ENCODE measurements around the gene USP6NL. TPM values are rescaled to one million over a fixed set of nuclear protein-coding genes. Genes with fewer than 3 reads are reported as not detected.

USP6NL gene
- total RNA-seq, 1 experiment from 2014 or later = 24.6 TPM

- Histone ChIP-seq H3K4me1 (ENCODE audit: control insufficient read depth in 1 of 2, insufficient read depth in 2 of 2, low read length in 2 of 2) (no peaks in the 10 kb centered on the region), H3K27me3 (ENCODE audit: insufficient read depth, low read length) (no peaks in the 10 kb centered on the region), H2AFZ (ENCODE audit: low read depth, low read length, poor library complexity, severe bottlenecking) (no peak overlapping the region), H3K79me2 (ENCODE audit: insufficient read depth, low read length) (no peaks in the 10 kb centered on the region), H3K4me2 (ENCODE audit: low read length) (no peak overlapping the region), H3K9ac (ENCODE audit: low read length) (no peak overlapping the region), H3K36me3 (ENCODE audit: control insufficient read depth in 1 of 2, insufficient read depth in 2 of 2, low read length in 2 of 2) (no peaks in the 10 kb centered on the region), H3K9me3 (ENCODE audit: control insufficient read depth in 1 of 2, insufficient read depth in 1 of 2, low read depth in 1 of 2, low read length in 2 of 2) (no peaks in the 10 kb centered on the region), H3K9me2 (ENCODE audit: insufficient read depth) (no peaks in the 10 kb centered on the region), H3K27ac (ENCODE audit: low read depth, low read length) (no peak overlapping the region), H3K4me3 (replicated peaks in 1 of 2; ENCODE audit: low read depth in 1 of 2, low read length in 2 of 2) (no peak overlapping the region), H4K20me1 (ENCODE audit: insufficient read depth) (no peaks in the 10 kb centered on the region)
- ChIA-PET POLR2A (no interaction called here), RAD21 (ENCODE audit: low non-redundant PET in 1 of 2, low total read pairs in 2 of 2, uncharacterized antibody in 2 of 2, unreplicated experiment in 2 of 2) (no interaction called here), CTCF (no interaction called here)
- BruUV-seq (replicated peaks) = no TSS peak
- no peak for ATAC-seq
- no peak for DNase-seq (ENCODE audit: low read depth, low spot score)
- intact Hi-C loops (cut with micrococcal nuclease) = no loop called here
- TF ChIP-seq ELF1 (IDR thresholded peaks at IDR 0.05; ENCODE audit: borderline replicate concordance, low read depth) (no peak), JUND (IDR thresholded peaks at IDR 0.05) (no peak), SRF (IDR thresholded peaks at IDR 0.05; ENCODE audit: low read depth) (no peak), YY1 (IDR thresholded peaks at IDR 0.05; ENCODE audit: extremely low read depth, insufficient replicate concordance, low read depth, low read length) (no peak), POLR2AphosphoS5 (IDR thresholded peaks at IDR 0.05; ENCODE audit: low read depth, low read length) (no peak), FOSL1 (IDR thresholded peaks at IDR 0.05; ENCODE audit: low read depth) (no peak), RAD21 (IDR thresholded peaks at IDR 0.05; ENCODE audit: low read depth) (no peak), CBX3 (IDR thresholded peaks at IDR 0.05; ENCODE audit: low read depth) (no peak), ZBTB33 (IDR thresholded peaks at IDR 0.05; ENCODE audit: extremely low read depth, insufficient replicate concordance, low read length) (no peak), ZNF274 (IDR thresholded peaks at IDR 0.05; ENCODE audit: low read depth, low read length) (no peak), REST (IDR thresholded peaks at IDR 0.05; ENCODE audit: low read depth) (no peak), TCF7L2 (IDR thresholded peaks at IDR 0.05; ENCODE audit: borderline replicate concordance, extremely low read depth, insufficient read depth, insufficient read length) (no peak), SP1 (IDR thresholded peaks at IDR 0.05; ENCODE audit: low read depth) (no peak), CTCF (IDR thresholded peaks at IDR 0.05 in 2 of 3, conservative IDR thresholded peaks at IDR 0.05 in 1 of 3; ENCODE audit: borderline replicate concordance in 1 of 3, insufficient read depth in 1 of 3, low read depth in 2 of 3, low read length in 2 of 3) (no peak), EZH2 (IDR thresholded peaks at IDR 0.05) (no peak), SIN3A (IDR thresholded peaks at IDR 0.05; ENCODE audit: low read depth) (no peak), EGR1 (IDR thresholded peaks at IDR 0.05; ENCODE audit: low read depth) (no peak)
Observed at GRCh38 chr10:11625019-11625735, 13.7 kb upstream of the USP6NL start.
